Subcutaneous abdominal adipose tissue (tissue), 5 donors: Measurements from ENCODE around the gene KLK13.

Experiments
- H3K27ac ChIP-seq: one replicate; pipeline ENCODE4 v1.7.0; 2013; ENCODE audit warnings: low read depth, mild to moderate bottlenecking, inconsistent platforms, low read length, moderate library complexity
- H3K27me3 ChIP-seq, 5 donors: one replicate each; pipeline ENCODE4 v1.7.0; 2013; ENCODE audit warnings: low read length in 5 of 5, inconsistent platforms in 1 of 5; ENCODE audit not compliant: control insufficient read depth in 5 of 5, insufficient read depth in 4 of 5
- H3K36me3 ChIP-seq, 5 donors: one replicate each; pipeline ENCODE4 v1.7.0; 2013; ENCODE audit warnings: low read length in 5 of 5; ENCODE audit not compliant: control insufficient read depth in 5 of 5, insufficient read depth in 5 of 5
- H3K4me1 ChIP-seq, 5 donors: one replicate each; pipeline ENCODE4 v1.7.0; 2013; ENCODE audit warnings: low read length in 5 of 5, mild to moderate bottlenecking in 3 of 5, moderate library complexity in 1 of 5; ENCODE audit not compliant: control insufficient read depth in 5 of 5, insufficient read depth in 5 of 5
- H3K4me3 ChIP-seq, 5 donors: one replicate each; pipeline ENCODE4 v1.7.0; 2013; ENCODE audit warnings: low read length in 5 of 5, low read depth in 1 of 5
- H3K9ac ChIP-seq, 5 donors: one replicate each; pipeline ENCODE4 v1.7.0; 2013; ENCODE audit warnings: low read length in 5 of 5, mild to moderate bottlenecking in 4 of 5, moderate library complexity in 3 of 5
- H3K9me3 ChIP-seq, 5 donors: one replicate each; pipeline ENCODE4 v1.7.0; 2013; ENCODE audit warnings: low read length in 5 of 5; ENCODE audit not compliant: control insufficient read depth in 5 of 5
- donor health status: healthy.
- donor health status: healthy.
- donor health status: healthy.
- donor health status: healthy.
- donor health status: healthy.

The KLK13 gene

DNA sequence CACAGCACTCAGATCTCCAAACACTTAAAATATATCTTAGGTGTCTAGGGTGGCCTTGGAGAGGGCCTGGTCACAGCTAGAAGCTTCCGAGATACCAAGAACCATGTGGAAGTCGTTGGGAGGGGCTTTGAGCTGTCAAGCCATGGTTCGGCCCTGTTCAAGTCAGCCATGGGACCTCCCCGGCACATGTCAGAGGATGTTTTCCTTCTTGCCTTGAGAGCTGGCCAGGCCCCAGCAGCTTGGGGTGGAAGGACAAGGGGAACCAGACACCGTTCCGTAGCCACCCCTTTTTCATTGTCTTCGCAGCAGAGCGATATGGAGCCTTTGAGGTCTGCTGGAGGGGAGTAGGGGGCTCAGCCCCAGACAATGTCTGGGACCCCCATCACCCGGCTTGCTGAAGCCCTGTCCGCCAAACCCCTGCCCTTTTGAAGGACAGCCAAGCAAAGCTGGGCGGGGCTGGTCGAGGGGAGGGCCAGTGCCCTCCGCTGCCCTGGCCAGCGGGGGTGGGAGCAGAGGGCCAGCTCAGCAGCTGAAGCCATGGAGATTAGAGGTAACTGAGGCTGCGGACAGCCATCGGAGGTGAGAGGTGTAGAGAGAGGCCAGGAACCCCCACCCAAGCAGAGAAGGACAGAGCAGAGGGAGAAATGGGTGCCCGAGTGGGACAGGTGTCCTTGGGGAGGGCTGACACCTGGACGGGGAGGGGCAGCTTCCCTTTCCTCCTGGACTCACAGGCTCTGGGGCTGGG lies 38.9 kb downstream of the KLK13 start:
- peaks cover 30 to 56% (median 46%) of the 10 kb centered on the region in 5 donors for H3K27me3 ChIP-seq
- no peak overlapping the region for H3K27ac ChIP-seq
- no peak overlapping the region for H3K9ac ChIP-seq
- peaks cover 0 to 4% (median 3%) of the 10 kb centered on the region in 5 donors for H3K4me1 ChIP-seq
- H3K36me3 ChIP-seq: no peaks in the 10 kb centered on the region
- no peak overlapping the region for H3K4me3 ChIP-seq
- H3K9me3 ChIP-seq: no peaks in the 10 kb centered on the region

DNA sequence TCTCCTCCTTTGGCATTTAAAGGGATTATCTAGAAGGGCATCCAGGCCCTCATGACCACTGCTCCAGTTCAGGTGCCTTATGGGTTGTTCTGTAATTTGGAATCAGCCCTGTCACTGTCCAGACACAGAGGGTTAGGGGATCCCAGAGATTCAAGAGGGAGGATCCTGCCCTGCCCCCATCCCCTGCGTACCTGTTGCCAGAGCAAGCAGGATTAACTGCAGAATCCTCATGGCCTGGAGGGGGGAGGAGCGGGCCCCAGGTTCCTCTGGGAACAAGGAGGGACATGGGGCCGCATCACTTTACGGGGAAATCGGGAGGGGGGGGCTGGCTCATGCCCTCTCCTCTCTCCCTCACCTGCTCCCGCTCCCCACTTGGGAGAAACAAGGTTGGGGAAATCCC lies 39.5 kb downstream of the KLK13 start:
- Histone ChIP-seq H3K4me3 (no peak overlapping the region), H3K36me3 (no peaks in the 10 kb centered on the region), H3K4me1 (peaks cover 0 to 4% (median 3%) of the 10 kb centered on the region in 5 donors), H3K9ac (no peak overlapping the region), H3K9me3 (no peaks in the 10 kb centered on the region), H3K27me3 (peaks cover 25 to 54% (median 42%) of the 10 kb centered on the region in 5 donors), H3K27ac (no peak overlapping the region)

GRCh38 chr19:51024924-51025323 lies 40.0 kb downstream of the KLK13 start:
- Histone ChIP-seq H3K36me3 (no peaks in the 10 kb centered on the region), H3K4me1 (peaks cover 0 to 5% (median 4%) of the 10 kb centered on the region in 5 donors), H3K4me3 (no peak overlapping the region), H3K27ac (no peak overlapping the region), H3K9ac (no peak overlapping the region), H3K9me3 (no peaks in the 10 kb centered on the region), H3K27me3 (peaks cover 30 to 59% (median 46%) of the 10 kb centered on the region in 5 donors)

DNA sequence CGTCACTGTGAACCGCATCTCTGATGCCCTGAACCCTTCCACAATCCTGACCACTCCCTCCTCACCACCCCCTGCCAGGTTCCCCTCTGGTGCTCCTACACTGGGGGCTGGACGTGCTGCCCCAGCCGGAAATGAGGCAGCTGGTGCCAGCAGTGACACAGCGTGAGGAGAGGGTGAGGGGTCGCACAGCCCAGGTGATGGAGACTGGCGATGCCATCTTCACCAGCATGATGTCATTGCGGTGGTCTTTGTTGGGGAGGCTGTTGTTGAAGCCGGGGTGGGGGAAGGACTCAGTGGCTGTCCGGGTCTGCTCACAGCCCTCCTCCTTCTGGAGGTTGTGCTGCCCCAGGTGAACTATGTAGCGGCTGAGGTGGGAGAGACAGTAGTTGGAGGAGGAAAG lies 40.9 kb downstream of the KLK13 start:
- Histone ChIP-seq H3K36me3 (no peaks in the 10 kb centered on the region), H3K27ac (no peak overlapping the region), H3K27me3 (peaks cover 33 to 69% (median 47%) of the 10 kb centered on the region in 5 donors), H3K9me3 (no peaks in the 10 kb centered on the region), H3K4me1 (peaks cover 0 to 14% (median 10%) of the 10 kb centered on the region in 5 donors), H3K4me3 (no peak overlapping the region), H3K9ac (no peak overlapping the region)

DNA sequence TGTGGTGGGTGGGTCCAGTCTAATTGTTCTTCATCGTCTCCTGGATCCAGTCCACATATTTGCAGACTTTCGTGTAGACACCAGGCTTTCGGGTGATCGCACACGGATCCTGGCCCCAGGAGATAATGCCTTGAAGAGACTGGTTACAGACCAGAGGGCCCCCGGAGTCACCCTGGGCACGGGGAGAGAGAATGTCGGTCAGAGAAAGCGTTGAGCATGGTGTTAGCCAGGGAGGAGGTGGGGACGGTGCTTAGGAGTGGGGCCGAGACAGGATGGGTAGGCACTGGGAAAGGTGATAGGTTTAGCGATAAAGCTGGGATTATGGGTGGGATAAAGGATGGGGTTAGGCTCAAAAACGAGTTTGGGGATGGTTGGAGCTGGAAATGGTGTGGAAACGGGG lies 42.4 kb downstream of the KLK13 start:
- H3K27ac ChIP-seq: no peak overlapping the region
- no peaks in the 10 kb centered on the region for H3K36me3 ChIP-seq
- no peak overlapping the region for H3K4me3 ChIP-seq
- peaks cover 34 to 71% (median 46%) of the 10 kb centered on the region in 5 donors for H3K27me3 ChIP-seq
- no peaks in the 10 kb centered on the region for H3K9me3 ChIP-seq
- no peak overlapping the region for H3K9ac ChIP-seq
- peaks cover 0 to 18% (median 11%) of the 10 kb centered on the region in 5 donors for H3K4me1 ChIP-seq

DNA sequence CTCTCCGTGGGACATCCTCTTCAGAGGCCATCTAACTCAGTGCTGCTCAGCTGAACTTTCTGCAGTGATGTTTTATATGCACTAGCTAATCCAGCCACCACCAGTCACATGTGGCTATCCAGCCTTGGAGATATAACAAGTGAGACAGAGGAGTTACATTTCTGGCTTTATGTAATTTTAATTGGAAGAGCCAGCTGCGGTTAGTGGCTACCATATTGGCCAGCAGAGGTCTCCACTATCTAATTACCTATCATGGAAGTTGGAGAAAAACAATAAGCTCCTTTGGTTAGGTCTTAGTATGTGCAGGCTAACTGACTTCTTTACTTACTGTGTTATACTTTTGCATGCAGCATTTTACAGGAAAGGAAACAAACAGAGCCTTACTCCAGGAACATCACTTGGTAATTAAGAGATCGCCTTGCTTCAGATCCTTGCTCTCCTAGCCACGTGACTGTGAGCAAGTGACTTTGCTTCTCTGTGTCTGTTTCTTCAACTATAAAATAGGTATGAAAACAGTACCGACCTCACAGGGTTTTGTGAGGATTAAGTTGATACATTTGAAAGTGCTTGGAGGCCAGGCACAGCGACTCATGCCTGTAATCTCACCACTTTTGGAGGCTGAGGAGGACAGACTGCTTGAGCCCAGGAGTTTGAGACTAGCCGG lies 43.8 kb downstream of the KLK13 start:
- Histone ChIP-seq H3K4me1 (peaks cover 0 to 25% (median 20%) of the 10 kb centered on the region in 5 donors), H3K27ac (no peak overlapping the region), H3K9ac (no peak overlapping the region), H3K27me3 (peaks cover 36 to 68% (median 50%) of the 10 kb centered on the region in 5 donors), H3K4me3 (no peak overlapping the region), H3K36me3 (no peaks in the 10 kb centered on the region), H3K9me3 (no peaks in the 10 kb centered on the region)

DNA sequence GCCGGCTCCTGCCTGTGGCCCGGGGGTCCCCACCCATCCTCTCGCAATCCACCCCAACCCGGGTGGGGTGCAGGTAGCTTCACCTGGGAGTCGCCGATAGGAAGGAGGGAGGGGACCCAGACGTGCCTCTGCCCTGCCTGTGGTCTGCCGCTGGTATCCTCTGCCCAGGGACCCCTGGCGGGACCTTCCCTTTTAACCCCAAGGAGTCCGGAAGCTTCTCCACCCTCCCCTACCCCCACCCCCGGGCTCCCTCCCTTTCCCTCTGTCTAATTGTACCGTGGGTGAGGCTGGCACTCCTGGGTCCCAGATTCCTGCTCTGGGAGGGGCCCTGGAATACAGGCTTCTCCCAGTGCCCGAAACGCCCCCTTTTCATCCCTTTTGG lies 45.4 kb downstream of the KLK13 start, which contains the start of gene KLK10:
TSS of gene KLK10 (minus strand) at position 166 of the 382 bp plus-strand sequence. CDS start 579 bp downstream, outside the sequence.
- H3K4me3 ChIP-seq: peak within 1 kb of the TSS in 2 of 5 donors; percentile 18 to 50
- H3K36me3 ChIP-seq: no peaks in the 10 kb centered on the region
- H3K9me3 ChIP-seq: no peaks in the 10 kb centered on the region
- H3K4me1 ChIP-seq: peaks cover 0 to 25% (median 20%) of the 10 kb centered on the region in 5 donors
- no peak within 1 kb of the TSS for H3K9ac ChIP-seq
- H3K27ac ChIP-seq: no peak within 1 kb of the TSS
- H3K27me3 ChIP-seq: peaks cover 36 to 67% (median 54%) of the 10 kb centered on the region in 5 donors

DNA sequence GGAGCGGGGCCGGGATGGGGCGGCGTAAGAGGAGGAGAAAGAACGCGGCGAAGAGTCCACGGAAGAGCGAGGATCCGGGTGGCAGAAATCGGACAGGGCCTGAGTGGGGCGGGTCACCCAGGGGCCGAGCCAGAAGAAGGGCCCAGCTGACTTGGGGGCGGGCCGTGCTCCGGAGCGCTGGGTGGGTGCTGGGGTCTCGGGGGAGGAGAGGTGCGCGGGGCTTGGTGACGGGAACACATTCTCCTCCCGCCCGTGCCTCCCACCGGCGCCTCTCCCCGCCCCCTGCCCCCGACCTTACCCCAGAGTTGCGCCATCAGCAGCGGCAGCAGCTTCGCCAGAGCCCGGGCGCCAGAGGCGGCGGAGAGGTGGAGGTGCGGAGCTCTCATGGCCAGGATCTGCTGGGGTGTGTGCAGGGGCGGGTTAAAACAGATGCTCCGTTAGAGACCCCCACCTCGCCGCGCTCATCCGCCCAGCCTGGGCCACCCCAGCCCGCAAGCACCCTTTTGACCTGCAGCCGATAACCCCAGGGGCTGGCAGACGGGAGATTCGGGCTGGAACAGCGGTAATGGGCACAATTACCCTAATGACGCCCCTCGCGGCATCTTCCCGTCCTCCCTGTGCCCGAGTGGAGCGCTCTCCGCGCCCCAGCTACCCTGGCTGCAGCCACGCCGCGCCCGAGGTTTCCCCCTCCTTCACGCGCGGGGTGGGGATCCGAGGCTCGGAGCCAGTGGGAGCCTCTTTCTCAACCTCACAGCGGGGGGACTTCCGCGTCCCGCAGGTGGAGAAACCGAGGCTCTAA lies 45.9 kb downstream of the KLK13 start:
- Histone ChIP-seq H3K9ac (no peak overlapping the region), H3K4me1 (peaks cover 0 to 25% (median 20%) of the 10 kb centered on the region in 5 donors), H3K27me3 (peaks cover 39 to 67% (median 54%) of the 10 kb centered on the region in 5 donors), H3K27ac (no peak overlapping the region), H3K36me3 (no peaks in the 10 kb centered on the region), H3K4me3 (peak overlapping the region in 2 of 5 donors; percentile 18 to 50), H3K9me3 (no peaks in the 10 kb centered on the region)

GRCh38 chr19:51016798-51017683 lies 47.9 kb downstream of the KLK13 start:
- Histone ChIP-seq H3K27me3 (peaks cover 36 to 63% (median 49%) of the 10 kb centered on the region in 5 donors), H3K9ac (no peak overlapping the region), H3K27ac (no peak overlapping the region), H3K9me3 (no peaks in the 10 kb centered on the region), H3K4me1 (peaks cover 0 to 25% (median 20%) of the 10 kb centered on the region in 5 donors), H3K36me3 (no peaks in the 10 kb centered on the region), H3K4me3 (peak overlapping the region in 3 of 5 donors; percentile 34 to 54 (median 42))
